HepG2 (cell line): Measurements from ENCODE around the gene STK4.

ENCODE experiments used
- EP300 ChIP-seq, 3 experiments: sonication (generic) in 1 of 3; formaldehyde crosslinking in 1 of 3; IDR thresholded peaks; 2 replicates each; pipeline versions ENCODE4 v1.5.1 to v1.6.1; 2011 to 2020; ENCODE audit warnings: low read depth in 2 of 3, low read length in 2 of 3, borderline replicate concordance in 1 of 3, improper control_type of control experiment in 1 of 3, mild to moderate bottlenecking in 1 of 3, missing genetic modification reagents in 1 of 3, moderate library complexity in 1 of 3
- ISX ChIP-seq: sonication (generic); formaldehyde crosslinking; conservative IDR thresholded peaks from 2 replicates; pipeline ENCODE4 v1.5.0; 2020; ENCODE audit warnings: missing genetic modification reagents
- KDM1A ChIP-seq: IDR thresholded peaks from 2 replicates; pipeline ENCODE4 v1.6.1; 2016; ENCODE audit warnings: missing compliant biosample characterization
- NBN ChIP-seq: fragments of 450-650 bp; conservative IDR thresholded peaks from 2 replicates; pipeline ENCODE4 v1.6.1; 2017
- POLR2A ChIP-seq, 2 experiments: IDR thresholded peaks; 2 replicates each; pipeline ENCODE4 v1.6.1; 2011; ENCODE audit warnings: low read depth in 2 of 2, low read length in 2 of 2, mild to moderate bottlenecking in 1 of 2, moderate library complexity in 1 of 2; ENCODE audit not compliant: insufficient read depth in 1 of 2
- POLR2AphosphoS5 ChIP-seq: IDR thresholded peaks from 2 replicates; pipeline ENCODE4 v1.6.1; 2012; ENCODE audit warnings: low read depth, low read length
- ZFP62 ChIP-seq: sonication (generic); formaldehyde crosslinking; IDR thresholded peaks from 2 replicates; pipeline ENCODE4 v1.4.0; 2020; ENCODE audit warnings: missing genetic modification reagents
- ZNF232 ChIP-seq: sonication (generic); formaldehyde crosslinking; IDR thresholded peaks from 2 replicates; pipeline ENCODE4 v1.4.0; 2020; ENCODE audit warnings: missing genetic modification reagents, borderline replicate concordance
- ZNF274 ChIP-seq: sonication (generic); formaldehyde crosslinking; IDR thresholded peaks from 2 replicates; pipeline ENCODE4 v1.5.1; 2020; ENCODE audit warnings: mild to moderate bottlenecking, missing genetic modification reagents
- ZNF354B ChIP-seq: sonication (generic); formaldehyde crosslinking; IDR thresholded peaks from 2 replicates; pipeline ENCODE4 v1.8.0; 2022; ENCODE audit warnings: mild to moderate bottlenecking, missing genetic modification reagents
- ZSCAN30 ChIP-seq: sonication (generic); formaldehyde crosslinking; IDR thresholded peaks from 2 replicates; pipeline ENCODE4 v1.5.0; 2020; ENCODE audit warnings: mild to moderate bottlenecking, missing genetic modification reagents
- TF ChIP-seq, protein P1 (sequence below): sonication (generic); formaldehyde crosslinking; IDR thresholded peaks from 2 replicates; pipeline ENCODE4 v1.5.0; 2020; ENCODE audit warnings: mild to moderate bottlenecking, missing genetic modification reagents, moderate library complexity

DNA sequence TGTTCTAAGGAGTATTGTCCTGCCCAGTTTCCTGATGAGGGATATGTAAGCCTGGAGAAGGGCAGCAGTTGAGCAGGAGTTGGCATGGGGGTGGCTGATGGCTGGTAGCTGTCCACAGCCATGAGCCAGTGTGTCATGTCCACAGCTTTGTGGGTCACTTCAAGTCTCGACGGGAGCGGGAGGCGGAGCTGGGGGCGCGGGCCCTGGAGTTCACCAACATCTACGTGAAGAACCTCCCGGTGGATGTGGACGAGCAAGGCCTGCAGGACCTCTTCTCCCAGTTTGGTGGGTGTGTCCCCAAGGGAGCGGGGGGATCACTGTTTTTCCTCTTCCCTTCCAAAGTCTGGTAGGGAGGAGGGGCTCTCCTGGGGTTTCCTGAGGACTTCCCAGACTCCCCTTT lies 47.6 kb upstream of the STK4 start:
- TF ChIP-seq ZNF232, result no peak
- TF ChIP-seq POLR2A (IDR thresholded peaks at IDR 0.05; ENCODE audit: insufficient read depth in 1 of 2, low read depth in 2 of 2, low read length in 2 of 2), result no peak
- TF ChIP-seq EP300 (IDR thresholded peaks at IDR 0.05; ENCODE audit: low read depth in 2 of 2, low read length in 2 of 2), result no peak
- no peak for TF ChIP-seq EP300 (CRISPR knock-in tag; IDR thresholded peaks at IDR 0.05; ENCODE audit: borderline replicate concordance)
- TF ChIP-seq POLR2AphosphoS5, result no peak
- TF ChIP-seq ZFP62 (CRISPR knock-in tag), result no peak
- no peak for TF ChIP-seq ZNF274 (CRISPR knock-in tag)
- no peak for TF ChIP-seq ZNF354B
- TF ChIP-seq ISX (CRISPR knock-in tag), result no peak
- no peak for TF ChIP-seq KDM1A
- no peak for TF ChIP-seq NBN
- TF ChIP-seq, protein P1, sequence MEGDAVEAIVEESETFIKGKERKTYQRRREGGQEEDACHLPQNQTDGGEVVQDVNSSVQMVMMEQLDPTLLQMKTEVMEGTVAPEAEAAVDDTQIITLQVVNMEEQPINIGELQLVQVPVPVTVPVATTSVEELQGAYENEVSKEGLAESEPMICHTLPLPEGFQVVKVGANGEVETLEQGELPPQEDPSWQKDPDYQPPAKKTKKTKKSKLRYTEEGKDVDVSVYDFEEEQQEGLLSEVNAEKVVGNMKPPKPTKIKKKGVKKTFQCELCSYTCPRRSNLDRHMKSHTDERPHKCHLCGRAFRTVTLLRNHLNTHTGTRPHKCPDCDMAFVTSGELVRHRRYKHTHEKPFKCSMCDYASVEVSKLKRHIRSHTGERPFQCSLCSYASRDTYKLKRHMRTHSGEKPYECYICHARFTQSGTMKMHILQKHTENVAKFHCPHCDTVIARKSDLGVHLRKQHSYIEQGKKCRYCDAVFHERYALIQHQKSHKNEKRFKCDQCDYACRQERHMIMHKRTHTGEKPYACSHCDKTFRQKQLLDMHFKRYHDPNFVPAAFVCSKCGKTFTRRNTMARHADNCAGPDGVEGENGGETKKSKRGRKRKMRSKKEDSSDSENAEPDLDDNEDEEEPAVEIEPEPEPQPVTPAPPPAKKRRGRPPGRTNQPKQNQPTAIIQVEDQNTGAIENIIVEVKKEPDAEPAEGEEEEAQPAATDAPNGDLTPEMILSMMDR (CRISPR knock-in tag), result no peak
- TF ChIP-seq ZSCAN30 (CRISPR knock-in tag), result no peak
